Urothelium cell line (cell line): Measurements from ENCODE around the gene NAV2.

ENCODE experiments used
- DNase-seq: peaks from one replicate; pipeline ENCODE4 v3.0.0; 2011; ENCODE audit warnings: low spot score, mixed read lengths
- FAIRE-seq: peaks from 2 replicates; lab custom pipeline; 2011; peaks lifted over from hg19 to GRCh38; lab: Jason Lieb, UNC

Gene NAV2

GRCh38 chr11:19962053-19962800 is 249.6 kb downstream of the NAV2 start:
- DNase-seq: no peak
- no peak for FAIRE-seq

GRCh38 chr11:19962801-19963175 is 250.2 kb downstream of the NAV2 start:
- FAIRE-seq: no peak
- no peak for DNase-seq

GRCh38 chr11:19963697-19964387 is 251.2 kb downstream of the NAV2 start:
- no peak for DNase-seq
- FAIRE-seq: no peak

- FAIRE-seq: no peak
Measured at GRCh38 chr11:19966441-19966840, 253.8 kb downstream of the NAV2 start.

GRCh38 chr11:19966927-19967326 is 254.3 kb downstream of the NAV2 start:
- no peak for DNase-seq
- no peak for FAIRE-seq

More at GRCh38 chr11:19966441-19966840, 253.8 kb downstream of the NAV2 start:
- DNase-seq: no peak

GRCh38 chr11:19967787-19968186 is 255.2 kb downstream of the NAV2 start:
- no peak for FAIRE-seq

DNA sequence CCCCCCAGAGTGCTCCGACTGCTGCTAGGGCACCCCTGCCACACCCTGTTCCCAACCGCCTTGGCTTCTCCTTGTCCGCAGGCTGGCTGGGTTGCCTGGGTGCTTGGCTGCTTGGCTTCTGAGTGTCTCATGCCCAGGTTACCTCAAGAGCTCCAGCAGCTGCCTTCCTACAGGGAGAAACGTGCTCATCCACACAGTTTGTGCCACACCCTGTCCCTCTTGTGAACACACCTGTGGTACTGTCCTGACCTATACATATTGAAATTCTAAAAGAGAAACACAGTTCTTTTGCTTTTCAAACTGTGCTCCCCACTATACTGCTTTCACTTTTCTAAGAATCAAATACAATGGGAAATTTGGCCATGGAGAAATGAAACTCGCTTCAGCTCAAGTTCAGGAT is 256.2 kb downstream of the NAV2 start:
- DNase-seq (no peak), FAIRE-seq (no peak)

More at GRCh38 chr11:19967787-19968186, 255.2 kb downstream of the NAV2 start:
- no peak for DNase-seq

DNA sequence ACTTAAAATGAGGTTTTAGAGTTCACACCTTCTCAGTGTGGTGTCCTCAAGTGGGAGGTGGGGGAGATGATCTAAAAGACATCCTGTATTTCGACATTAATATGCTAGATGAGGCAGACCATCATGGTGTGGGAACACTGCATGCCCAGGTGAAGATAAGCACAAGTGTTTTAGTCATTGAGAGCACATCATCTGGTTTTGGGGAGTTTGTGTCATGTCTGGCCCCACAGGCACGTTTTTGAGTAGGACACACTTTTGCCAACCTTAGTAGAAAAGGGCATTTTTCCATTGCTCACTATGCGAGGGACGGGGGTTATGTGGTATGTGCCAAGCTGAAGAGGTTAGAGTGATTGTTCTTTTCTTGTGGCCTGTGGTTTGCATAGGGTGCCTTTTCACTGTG is 258.3 kb downstream of the NAV2 start:
- no peak for FAIRE-seq

GRCh38 chr11:19972091-19972490 is 259.5 kb downstream of the NAV2 start:
- DNase-seq (no peak), FAIRE-seq (no peak)

More for the DNA sequence above, 258.3 kb downstream of the NAV2 start:
- no peak for DNase-seq

- DNase-seq (no peak), FAIRE-seq (no peak)
Measured at GRCh38 chr11:19972651-19973050, 260.0 kb downstream of the NAV2 start.

DNA sequence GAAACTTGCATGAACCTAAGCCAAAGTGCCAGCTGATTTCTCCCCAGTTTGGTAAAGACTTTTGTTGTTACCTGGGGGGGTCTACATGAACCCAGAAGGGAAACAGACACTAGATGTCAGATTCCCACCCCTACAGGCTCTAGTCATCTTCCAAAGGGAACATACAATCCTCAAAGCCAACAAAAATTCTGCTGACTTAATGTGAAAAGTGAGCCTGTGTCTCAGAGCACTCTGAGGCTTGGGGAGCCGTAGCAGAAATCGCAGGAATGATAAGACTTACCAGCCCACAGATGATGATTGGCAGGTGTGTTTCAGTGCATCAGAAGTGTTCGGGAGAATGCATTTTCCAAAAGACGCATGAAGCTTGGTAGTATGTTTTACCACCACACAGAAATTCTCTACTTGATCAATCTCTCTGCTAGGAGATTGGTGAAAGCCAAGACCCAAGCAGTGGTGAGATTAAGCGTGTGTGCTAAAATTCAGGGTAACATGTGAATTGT is 260.5 kb downstream of the NAV2 start:
- DNase-seq (no peak), FAIRE-seq (no peak)

DNA sequence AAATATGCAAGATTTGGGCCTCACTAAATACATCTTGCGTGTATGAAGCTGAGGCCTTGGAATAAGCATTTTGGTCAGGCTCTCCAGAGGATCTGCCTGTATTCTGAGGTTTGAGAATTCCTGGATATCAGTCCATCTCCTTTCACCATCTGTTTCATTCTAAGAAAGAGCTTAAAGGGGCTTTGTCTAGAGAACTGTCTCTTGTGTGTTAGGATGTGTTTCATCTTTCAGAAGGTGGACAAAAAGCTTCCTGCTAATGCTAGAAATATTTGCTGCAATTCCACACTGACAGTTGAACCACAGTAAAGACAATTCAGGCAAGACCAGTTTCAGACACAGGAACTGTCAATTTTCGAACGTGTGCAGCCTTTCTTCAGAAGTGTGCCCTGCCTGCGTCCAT is 262.2 kb downstream of the NAV2 start:
- no peak for FAIRE-seq
- DNase-seq: no peak

- FAIRE-seq (no peak), DNase-seq (no peak)
Measured at GRCh38 chr11:19975414-19975990, 262.9 kb downstream of the NAV2 start.

- DNase-seq (no peak), FAIRE-seq (no peak)
Measured at GRCh38 chr11:19976281-19976941, 263.8 kb downstream of the NAV2 start.

GRCh38 chr11:19977941-19978340 is 265.3 kb downstream of the NAV2 start:
- FAIRE-seq: no peak

DNA sequence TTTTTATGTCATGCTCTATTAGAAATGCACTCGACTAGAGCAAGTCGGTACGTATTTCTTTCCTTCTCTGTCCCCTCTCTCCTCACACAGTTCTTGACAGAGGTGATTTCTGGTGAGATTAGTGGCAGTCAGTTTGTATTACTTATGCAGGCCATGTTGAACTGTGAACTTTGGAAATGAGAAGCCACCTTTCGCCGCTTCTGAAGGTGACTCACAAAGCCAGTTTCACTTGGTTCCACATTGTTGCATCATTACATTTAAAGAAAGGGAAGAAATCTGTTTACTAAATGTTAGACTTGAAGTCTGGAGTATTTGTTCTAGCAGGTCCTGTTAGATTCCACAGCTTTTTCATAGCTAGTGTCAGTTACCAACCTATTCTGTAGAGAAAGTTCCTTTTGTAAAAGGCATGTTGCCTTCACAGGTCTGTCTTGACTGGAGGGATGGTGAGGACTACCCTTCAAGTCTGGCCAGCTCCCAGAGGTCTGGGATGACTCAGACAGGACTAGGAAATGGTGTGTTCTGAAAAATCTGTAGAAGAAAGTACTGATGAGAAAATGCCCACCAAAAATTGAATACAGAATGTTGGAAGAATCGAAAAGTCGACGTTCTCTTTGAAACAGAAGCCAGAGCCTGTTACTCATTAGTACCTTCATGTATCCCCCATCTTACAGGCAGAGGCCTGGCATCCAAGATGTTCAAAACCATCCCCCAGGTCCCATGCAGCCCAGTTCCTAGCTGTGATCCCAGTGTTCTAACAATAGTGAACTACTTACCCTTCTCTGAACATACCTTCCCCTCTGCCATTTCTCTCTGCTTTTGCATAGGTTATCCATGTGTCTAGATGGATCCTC is 266.3 kb downstream of the NAV2 start:
- FAIRE-seq (no peak), DNase-seq (peak; percentile 49)

More at GRCh38 chr11:19977941-19978340, 265.3 kb downstream of the NAV2 start:
- no peak for DNase-seq

DNA sequence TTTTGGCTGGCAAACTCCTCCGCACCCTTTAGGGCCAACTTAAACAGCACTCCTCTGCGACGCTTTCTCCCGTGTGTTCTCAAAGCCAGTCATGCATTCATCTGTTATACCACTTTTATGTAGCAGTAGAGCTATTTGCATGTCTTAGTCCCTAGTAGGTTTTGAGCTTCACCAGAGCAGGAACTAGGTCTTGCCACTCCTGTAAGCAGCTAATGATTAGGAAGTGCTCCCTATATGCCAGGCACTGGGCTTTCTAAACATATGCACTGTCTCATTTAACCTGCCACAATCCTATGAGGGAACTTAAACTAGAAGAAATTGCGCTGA is 266.8 kb downstream of the NAV2 start:
- FAIRE-seq (no peak), DNase-seq (no peak)

DNA sequence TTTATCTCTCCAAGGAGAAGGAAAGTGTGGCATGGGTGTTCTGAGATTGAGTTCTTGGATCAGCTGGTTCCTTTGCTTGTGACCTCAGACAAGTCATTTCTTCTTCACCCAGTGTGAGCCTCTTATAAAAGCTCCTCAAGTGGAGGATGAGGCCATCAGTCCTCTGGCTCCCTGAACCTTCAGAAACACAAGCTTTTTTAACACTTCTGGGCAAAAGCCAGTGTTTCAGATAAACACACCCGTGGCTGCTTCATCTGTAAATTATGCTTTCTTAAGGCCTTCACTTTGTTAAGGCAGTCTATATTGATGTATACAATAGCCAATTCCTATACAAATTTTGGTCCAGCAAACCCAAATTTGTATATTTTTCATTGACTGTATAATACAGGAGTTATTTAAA is 267.8 kb downstream of the NAV2 start:
- FAIRE-seq (no peak), DNase-seq (no peak)

- DNase-seq (no peak), FAIRE-seq (no peak)
Measured at GRCh38 chr11:19980957-19981669, 268.5 kb downstream of the NAV2 start.
